Cardiac fibroblast (primary cell): Measurements from ENCODE around the gene SMAD6.

Source experiments
- DNase-seq, 2 donors: peaks; one replicate each; pipeline versions ENCODE4 v3.0.0 to v3.0.0-alpha.2; 2010; ENCODE audit warnings: low read depth in 2 of 2
- H3K4me3 ChIP-seq, 2 donors: replicated peaks in 1 of 2; 1 replicate in 1 of 2; 2 replicates in 1 of 2; pipeline ENCODE4 v1.5.1; 2011; ENCODE audit warnings: low read depth in 2 of 2, low read length in 2 of 2, mild to moderate bottlenecking in 2 of 2, moderate library complexity in 1 of 2
- CTCF ChIP-seq: IDR thresholded peaks from one replicate; pipeline ENCODE4 v1.5.1; 2011; ENCODE audit warnings: low read depth, mild to moderate bottlenecking, low read length, inconsistent platforms

Gene SMAD6

GRCh38 chr15:66702035-66702786 is at the start of gene SMAD6:
SMAD6 (plus strand) TSS chr15:66702236; CDS start chr15:66703259, 1,023 bp downstream.
- TF ChIP-seq CTCF, result no peak
- DNase-seq, result peak; percentile 99 to 100
- peak within 1 kb of the TSS; percentile 61 to 78 for H3K4me3 ChIP-seq

GRCh38 chr15:66652806-66653205 is 49.2 kb upstream of the SMAD6 start:
- H3K4me3 ChIP-seq, result no peak overlapping the region
- TF ChIP-seq CTCF, result no peak
- DNase-seq, result no peak

- no peak for DNase-seq
Observed at GRCh38 chr15:66653398-66653797, 48.6 kb upstream of the SMAD6 start.

GRCh38 chr15:66653852-66654251 is 48.2 kb upstream of the SMAD6 start:
- DNase-seq, result no peak
- no peak overlapping the region for H3K4me3 ChIP-seq
- TF ChIP-seq CTCF, result no peak

More at GRCh38 chr15:66653398-66653797, 48.6 kb upstream of the SMAD6 start:
- no peak for TF ChIP-seq CTCF
- H3K4me3 ChIP-seq, result no peak overlapping the region

- no peak for DNase-seq
- TF ChIP-seq CTCF, result no peak
- H3K4me3 ChIP-seq, result no peak overlapping the region
Observed at GRCh38 chr15:66654361-66654738, 47.7 kb upstream of the SMAD6 start.

GRCh38 chr15:66654739-66655375 is 47.2 kb upstream of the SMAD6 start:
- H3K4me3 ChIP-seq, result peak overlapping the region in 1 of 2 donors; percentile 30
- DNase-seq, result no peak
- TF ChIP-seq CTCF, result no peak

GRCh38 chr15:66655511-66655910 is 46.5 kb upstream of the SMAD6 start:
- no peak for TF ChIP-seq CTCF
- no peak for DNase-seq
- H3K4me3 ChIP-seq, result no peak overlapping the region
